ENCODE measurements around the gene EXOC2. TPM values are rescaled to one million over a fixed set of nuclear protein-coding genes. Genes with fewer than 3 reads are reported as not detected.

EXOC2 gene
- polyA plus RNA-seq, 1 experiment, result 16.0 TPM

- Histone ChIP-seq H3K4me3 (ENCODE audit: low read depth, low read length) (no peak overlapping the region), H3K36me3 (ENCODE audit: control insufficient read depth, insufficient read depth, low read length) (no peaks in the 10 kb centered on the region; the same call in 1 of the 2 replicates), H3K27me3 (ENCODE audit: control insufficient read depth, insufficient read depth, low read length) (no peaks in the 10 kb centered on the region)
- TF ChIP-seq CTCF (IDR thresholded peaks at IDR 0.05; ENCODE audit: insufficient read depth, low read depth, low read length), result no peak
- CTCF ChIA-PET, result no interaction called here
- no peak for DNase-seq (ENCODE audit: low read depth)
- POLR2A ChIA-PET, result no interaction called here
These were observed 59.3 kb downstream of the EXOC2 start for GRCh38 chr6:633611-634010.

- ChIA-PET POLR2A (no interaction called here), CTCF (interaction anchor here (0.9 kb wide), 1 partner anchor 8 kb away, joined by 3 read pairs; no protein-coding TSS in a partner anchor)
- TF ChIP-seq CTCF (IDR thresholded peaks at IDR 0.05; ENCODE audit: insufficient read depth, low read depth, low read length), result no peak
- Histone ChIP-seq H3K36me3 (ENCODE audit: control insufficient read depth, insufficient read depth, low read length) (no peaks in the 10 kb centered on the region; the same call in 1 of the 2 replicates), H3K4me3 (ENCODE audit: low read depth, low read length) (no peak overlapping the region), H3K27me3 (ENCODE audit: control insufficient read depth, insufficient read depth, low read length) (no peaks in the 10 kb centered on the region)
- DNase-seq (ENCODE audit: low read depth), result no peak
These were observed 64.2 kb downstream of the EXOC2 start for GRCh38 chr6:628766-629165.

- POLR2A ChIA-PET, result no interaction called here
These were observed 66.7 kb downstream of the EXOC2 start for GRCh38 chr6:626236-626635.

GRCh38 chr6:624979-625378 is 68.0 kb downstream of the EXOC2 start:
- peak; percentile 43 for TF ChIP-seq CTCF (IDR thresholded peaks at IDR 0.05; ENCODE audit: insufficient read depth, low read depth, low read length)
- DNase-seq (ENCODE audit: low read depth), result peak; percentile 18
- no peak overlapping the region for H3K4me3 ChIP-seq (ENCODE audit: low read depth, low read length)
- H3K36me3 ChIP-seq (ENCODE audit: control insufficient read depth, insufficient read depth, low read length), result no peaks in the 10 kb centered on the region
- CTCF ChIA-PET, result interaction anchor here (0.6 to 1.7 kb wide), 13 partner anchors 18 to 845 kb away, joined by 3 to 8 read pairs (median 3); no protein-coding TSS in a partner anchor
- POLR2A ChIA-PET, result no interaction called here
- H3K27me3 ChIP-seq (ENCODE audit: control insufficient read depth, insufficient read depth, low read length), result no peaks in the 10 kb centered on the region

More at GRCh38 chr6:626236-626635, 66.7 kb downstream of the EXOC2 start:
- no peaks in the 10 kb centered on the region; the same call in 1 of the 2 replicates for H3K36me3 ChIP-seq (ENCODE audit: control insufficient read depth, insufficient read depth, low read length)
- CTCF ChIA-PET, result interaction anchor here (1.4 to 1.6 kb wide), 3 partner anchors 12 to 94 kb away, joined by 3 to 4 read pairs (median 3); no protein-coding TSS in a partner anchor
- H3K27me3 ChIP-seq (ENCODE audit: control insufficient read depth, insufficient read depth, low read length), result no peaks in the 10 kb centered on the region
- no peak for TF ChIP-seq CTCF (IDR thresholded peaks at IDR 0.05; ENCODE audit: insufficient read depth, low read depth, low read length)
- H3K4me3 ChIP-seq (ENCODE audit: low read depth, low read length), result no peak overlapping the region
- DNase-seq (ENCODE audit: low read depth), result no peak

GRCh38 chr6:622462-622861 is 70.5 kb downstream of the EXOC2 start:
- ChIA-PET POLR2A (no interaction called here), CTCF (interaction anchor here (0.5 to 1.9 kb wide), 5 partner anchors 19 to 814 kb away, joined by 3 to 10 read pairs (median 3); no protein-coding TSS in a partner anchor)
- Histone ChIP-seq H3K4me3 (ENCODE audit: low read depth, low read length) (no peak overlapping the region), H3K36me3 (ENCODE audit: control insufficient read depth, insufficient read depth, low read length) (no peaks in the 10 kb centered on the region; the same call in 1 of the 2 replicates), H3K27me3 (ENCODE audit: control insufficient read depth, insufficient read depth, low read length) (no peaks in the 10 kb centered on the region)
- no peak for TF ChIP-seq CTCF (IDR thresholded peaks at IDR 0.05; ENCODE audit: insufficient read depth, low read depth, low read length)
- DNase-seq (ENCODE audit: low read depth), result no peak
